Esophagus squamous epithelium (tissue), 4 donors: ENCODE measurements around the gene TXNDC11.

Experiments used
- POLR2A ChIP-seq, 4 donors: fragments of 450-650 bp; IDR thresholded peaks; one replicate each; pipeline ENCODE4 v1.6.1; 2017; ENCODE audit warnings: antibody characterized with exemption in 4 of 4, mild to moderate bottlenecking in 4 of 4, moderate library complexity in 3 of 4
- TF ChIP-seq, protein P1 (sequence below), 6 experiments: fragments of 450-650 bp in 4 of 6; fragments of 200-600 bp in 2 of 6; sonication (generic) in 2 of 6; IDR thresholded peaks; one replicate each; pipeline ENCODE4 v1.5.1; 2016 to 2019; ENCODE audit warnings: antibody characterized with exemption in 6 of 6, mild to moderate bottlenecking in 4 of 6, moderate library complexity in 4 of 6

DNA sequence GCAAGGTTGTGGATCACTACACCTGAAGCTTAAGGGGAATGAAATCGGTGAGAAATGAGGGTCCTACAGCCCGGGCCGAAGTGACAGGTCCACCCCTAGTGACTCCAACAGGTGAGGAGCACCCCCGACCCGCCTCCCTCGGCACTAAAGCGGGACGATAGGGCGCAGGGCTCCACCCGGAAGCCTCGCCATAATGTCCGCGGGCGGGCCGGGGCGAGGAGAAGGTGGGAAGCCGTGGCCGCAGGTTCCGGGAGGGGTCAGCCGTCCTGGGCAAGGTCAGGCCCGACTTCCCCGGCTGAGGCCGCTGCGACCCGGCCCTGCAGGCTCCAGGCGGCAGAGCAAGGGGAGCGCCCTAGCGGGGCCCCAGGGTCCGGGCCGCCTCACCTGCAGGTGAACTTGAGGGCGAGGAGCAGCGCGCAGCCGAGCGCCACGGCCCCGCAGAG is 543 bp downstream of the TXNDC11 start:
- TF ChIP-seq POLR2A (IDR thresholded peaks at IDR 0.05) = no peak
- TF ChIP-seq, protein P1, sequence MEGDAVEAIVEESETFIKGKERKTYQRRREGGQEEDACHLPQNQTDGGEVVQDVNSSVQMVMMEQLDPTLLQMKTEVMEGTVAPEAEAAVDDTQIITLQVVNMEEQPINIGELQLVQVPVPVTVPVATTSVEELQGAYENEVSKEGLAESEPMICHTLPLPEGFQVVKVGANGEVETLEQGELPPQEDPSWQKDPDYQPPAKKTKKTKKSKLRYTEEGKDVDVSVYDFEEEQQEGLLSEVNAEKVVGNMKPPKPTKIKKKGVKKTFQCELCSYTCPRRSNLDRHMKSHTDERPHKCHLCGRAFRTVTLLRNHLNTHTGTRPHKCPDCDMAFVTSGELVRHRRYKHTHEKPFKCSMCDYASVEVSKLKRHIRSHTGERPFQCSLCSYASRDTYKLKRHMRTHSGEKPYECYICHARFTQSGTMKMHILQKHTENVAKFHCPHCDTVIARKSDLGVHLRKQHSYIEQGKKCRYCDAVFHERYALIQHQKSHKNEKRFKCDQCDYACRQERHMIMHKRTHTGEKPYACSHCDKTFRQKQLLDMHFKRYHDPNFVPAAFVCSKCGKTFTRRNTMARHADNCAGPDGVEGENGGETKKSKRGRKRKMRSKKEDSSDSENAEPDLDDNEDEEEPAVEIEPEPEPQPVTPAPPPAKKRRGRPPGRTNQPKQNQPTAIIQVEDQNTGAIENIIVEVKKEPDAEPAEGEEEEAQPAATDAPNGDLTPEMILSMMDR (IDR thresholded peaks at IDR 0.05) = peak in 1 of 6 experiments; percentile 28
